DMS 273 treated with DMSO at 0.1 percent for 48 hours (cell line): ENCODE measurements around the gene FGGY.

Experiments used
- DNase-seq: peaks from one replicate; lab custom pipeline; 2025; lab: John Stamatoyannopoulos, UW

FGGY gene

DNA sequence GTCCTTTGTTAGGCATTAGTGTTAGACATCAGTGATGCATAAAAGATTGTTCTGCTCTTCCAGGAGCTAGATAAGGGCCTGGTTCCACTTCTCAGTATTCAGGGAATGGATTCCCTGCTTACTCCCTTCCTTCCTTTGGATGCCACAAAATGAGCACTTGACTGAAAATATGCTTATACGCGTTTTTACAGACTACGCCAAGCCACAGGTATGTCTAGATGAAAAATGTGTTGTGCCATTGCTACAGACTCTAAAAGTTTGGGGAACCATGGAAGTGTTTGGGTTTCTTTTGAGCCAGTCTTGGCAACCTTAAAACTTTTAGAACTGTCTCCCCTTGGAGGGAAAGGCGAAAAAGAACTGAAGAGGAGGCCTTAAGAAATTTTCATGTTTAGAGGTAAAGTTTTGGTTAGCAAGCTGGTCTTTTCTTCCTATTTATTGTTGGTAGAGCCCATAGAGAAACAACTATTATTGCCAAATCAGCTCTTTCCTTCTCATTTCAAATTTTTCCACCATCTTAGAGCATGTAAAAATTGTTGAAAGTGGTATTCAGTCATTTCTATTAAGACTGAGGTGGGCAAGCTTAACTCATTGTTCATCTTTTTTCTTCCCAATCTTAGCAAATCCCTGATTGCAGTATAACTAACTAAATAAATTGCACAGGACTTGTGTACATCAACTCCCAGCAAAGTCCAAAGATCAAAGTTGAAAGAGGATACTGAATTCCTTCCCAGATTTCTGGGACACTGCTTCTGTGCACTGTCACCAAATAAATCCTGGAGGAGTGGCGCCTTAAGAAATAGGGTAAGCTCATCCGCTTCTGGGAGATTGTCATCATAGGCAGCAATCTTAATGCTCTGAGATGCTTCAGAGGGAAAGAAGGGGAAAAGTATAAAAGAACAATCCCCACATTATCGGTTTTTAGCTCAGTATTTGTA lies 18.9 kb downstream of the FGGY start:
- DNase-seq = no peak

- no peak for DNase-seq
These were observed 19.7 kb downstream of the FGGY start for GRCh38 chr1:59316497-59317128.

DNA sequence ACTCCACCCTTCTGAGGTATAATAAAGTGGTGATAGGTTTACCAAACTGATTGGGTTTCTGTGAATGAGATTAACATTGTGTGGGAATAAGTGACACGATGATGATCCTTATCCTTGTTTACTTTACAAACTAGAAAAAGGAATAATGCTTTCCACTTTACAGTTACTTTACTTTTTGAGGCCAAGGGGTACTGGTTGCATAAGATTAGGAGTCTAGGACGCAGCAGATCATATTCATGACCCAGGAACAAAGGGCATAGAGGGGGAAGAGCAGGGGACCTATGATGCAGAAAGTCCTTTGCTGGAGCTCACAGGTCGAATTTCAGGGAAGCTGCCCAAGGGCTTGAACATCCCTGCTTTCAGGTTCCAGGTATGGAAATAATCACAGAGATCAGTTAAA lies 20.4 kb downstream of the FGGY start:
- DNase-seq = no peak

GRCh38 chr1:59317780-59318179 lies 20.9 kb downstream of the FGGY start:
- no peak for DNase-seq

GRCh38 chr1:59318271-59318860 lies 21.5 kb downstream of the FGGY start:
- no peak for DNase-seq

GRCh38 chr1:59322394-59322793 lies 25.5 kb downstream of the FGGY start:
- DNase-seq = no peak

DNA sequence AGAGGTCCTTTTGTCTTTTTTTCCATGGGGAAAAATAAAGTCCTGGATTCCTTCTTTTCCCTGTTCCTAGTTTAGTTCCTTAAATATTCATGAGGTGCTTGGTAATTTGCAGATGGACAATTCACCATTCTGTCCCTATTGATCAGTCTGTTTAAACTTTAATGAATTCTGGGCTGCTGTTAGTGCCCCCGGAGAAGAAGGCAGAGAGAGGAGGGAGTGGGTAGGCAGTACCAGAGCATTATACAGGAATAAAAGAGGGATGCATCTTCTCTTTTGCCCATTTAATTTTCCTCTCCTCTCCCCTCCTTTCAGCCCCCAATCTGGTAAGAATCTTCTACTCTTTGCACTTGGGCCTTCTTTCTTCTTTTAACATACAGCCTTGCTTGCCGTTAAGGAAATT lies 25.9 kb downstream of the FGGY start:
- DNase-seq = no peak

DNA sequence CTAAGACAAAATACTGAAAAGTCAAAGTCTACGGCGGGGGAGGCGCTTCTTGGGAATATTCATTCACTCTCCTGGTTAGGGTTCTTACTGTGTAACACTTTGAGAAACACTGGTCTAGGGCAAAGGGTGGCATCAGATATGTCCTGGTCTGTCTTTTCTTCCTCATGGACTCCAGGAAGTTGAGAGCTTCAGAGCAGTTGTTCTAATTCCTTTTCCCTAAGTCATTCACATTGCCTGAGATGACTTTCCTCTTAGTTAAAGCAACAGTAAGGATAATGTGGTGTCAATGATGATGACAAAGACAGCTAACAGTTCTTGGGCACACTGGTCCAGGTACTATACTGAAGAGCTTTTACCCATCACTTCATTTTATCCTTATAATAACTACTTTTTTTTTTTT lies 27.0 kb downstream of the FGGY start:
- no peak for DNase-seq

DNA sequence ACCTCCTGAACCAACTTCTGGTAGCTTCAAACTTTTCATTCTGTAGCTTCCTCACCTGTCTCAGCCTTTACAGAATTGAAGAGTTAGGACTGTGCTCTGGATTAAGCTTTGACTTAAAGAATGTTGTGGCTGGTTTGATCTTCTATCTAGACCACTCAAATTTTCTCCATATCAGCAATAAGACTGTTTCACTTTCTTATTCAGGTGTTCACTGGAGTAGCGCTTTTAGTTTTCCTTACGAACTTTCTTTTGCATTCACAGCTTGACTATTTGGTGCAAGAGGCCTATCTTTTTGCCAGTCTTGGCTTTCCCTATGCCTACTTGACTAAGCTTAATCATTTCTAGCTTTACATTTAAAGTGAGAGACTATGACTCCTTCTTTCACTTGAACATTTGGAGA lies 31.5 kb downstream of the FGGY start:
- DNase-seq = no peak

GRCh38 chr1:59329412-59330053 lies 32.6 kb downstream of the FGGY start:
- DNase-seq = no peak

DNA sequence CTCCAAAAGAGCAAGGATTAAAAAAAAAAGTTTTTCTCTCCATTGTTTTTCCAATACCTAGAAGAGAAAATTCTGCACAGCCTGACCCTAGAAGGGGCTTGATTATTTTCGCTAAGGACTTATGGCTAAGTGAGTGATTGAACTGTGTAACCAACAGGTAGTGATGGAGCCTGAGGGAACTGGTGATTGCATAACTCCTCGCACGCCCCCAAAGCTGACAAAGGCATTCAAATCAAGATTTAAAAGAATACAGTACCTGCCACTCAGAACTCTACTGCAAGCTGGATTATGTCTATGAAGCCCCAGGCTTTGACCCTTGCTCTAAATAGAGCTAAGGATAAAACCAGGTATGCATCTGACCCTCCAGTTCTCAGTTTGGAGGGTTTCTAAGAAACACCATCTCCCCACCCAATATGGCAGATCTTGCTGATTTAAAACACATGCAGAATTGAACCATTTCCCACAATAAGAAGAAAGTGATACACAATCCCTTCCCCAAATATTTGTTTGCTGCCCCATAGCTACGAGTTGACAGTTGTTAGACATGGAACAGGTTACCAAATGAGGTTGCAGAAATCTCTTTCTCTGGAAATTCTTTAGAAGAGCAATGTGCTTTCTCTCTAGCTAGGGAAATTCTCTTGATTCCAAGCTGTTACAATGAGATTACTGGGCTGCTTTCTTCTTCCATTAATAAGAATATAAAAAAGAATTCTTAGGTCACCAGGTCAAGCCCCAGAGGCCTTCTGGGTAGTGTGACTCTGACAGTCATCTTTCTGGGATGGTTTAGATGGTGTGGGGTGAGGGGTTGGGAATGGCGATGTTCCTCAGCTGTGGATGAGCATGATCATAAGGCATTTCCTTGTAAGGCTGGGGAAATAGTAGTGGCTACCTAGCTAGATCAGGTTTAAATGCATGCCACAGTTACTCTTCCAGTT lies 35.1 kb downstream of the FGGY start:
- no peak for DNase-seq

DNA sequence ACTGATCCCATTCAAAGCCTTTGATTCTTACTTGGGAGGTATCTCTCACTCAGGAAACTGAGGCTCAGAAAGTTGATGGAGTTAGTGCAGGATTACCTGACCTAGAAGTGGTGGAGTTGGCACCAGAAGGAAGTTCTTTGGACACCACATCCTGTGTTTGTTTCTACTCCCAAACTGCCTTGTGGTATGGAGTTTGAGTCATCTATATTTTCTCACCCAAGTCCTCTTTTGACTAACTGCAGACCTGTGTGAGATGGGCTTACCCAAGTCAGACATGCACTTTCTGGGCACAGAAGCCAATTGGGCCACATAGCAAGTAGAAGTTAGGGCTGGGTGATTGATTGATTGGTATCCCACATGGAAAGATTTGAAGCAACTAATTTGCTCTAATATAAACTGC lies 36.1 kb downstream of the FGGY start:
- no peak for DNase-seq

GRCh38 chr1:59333626-59334277 lies 36.9 kb downstream of the FGGY start:
- no peak for DNase-seq

DNA sequence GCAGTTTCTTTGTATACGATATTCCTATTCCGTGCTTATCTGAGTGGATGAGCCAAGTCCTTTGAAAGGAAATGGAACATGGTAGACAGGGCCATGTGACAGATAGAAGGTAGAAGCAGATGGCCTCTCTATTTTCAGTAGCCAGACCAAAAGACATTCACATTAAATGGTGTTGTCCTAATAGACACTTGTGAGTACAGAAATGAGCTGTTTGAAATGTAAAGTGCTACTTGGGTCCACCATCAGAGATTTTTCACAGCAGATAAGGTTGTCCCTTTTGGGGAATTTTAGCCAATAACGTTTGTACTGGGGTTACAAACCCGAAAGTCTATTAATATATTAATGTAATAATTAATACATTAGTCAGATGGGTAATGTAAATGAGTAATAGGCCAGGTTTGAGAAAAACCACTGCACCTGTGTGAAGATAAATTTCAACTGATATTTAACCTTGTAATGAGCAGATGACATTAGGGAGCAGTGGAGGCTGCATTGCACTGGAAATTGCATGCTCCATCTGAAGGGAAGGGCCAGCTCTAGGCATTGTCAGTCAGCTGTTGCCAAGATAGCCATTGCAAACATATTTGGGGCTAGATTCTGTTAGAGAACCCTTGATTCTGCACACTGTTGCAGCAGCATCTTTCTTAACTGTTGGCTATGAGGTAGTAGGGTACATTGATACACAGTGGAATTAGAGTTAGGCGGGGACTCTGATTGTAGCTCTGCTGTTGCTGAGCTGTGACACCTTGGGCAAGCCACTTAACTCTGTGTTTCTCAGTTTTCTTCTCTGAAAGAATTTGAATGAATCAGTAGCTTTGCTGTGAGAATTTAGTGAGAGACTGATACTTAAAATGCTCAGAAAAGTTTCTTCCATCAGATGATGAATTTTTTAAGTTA lies 43.8 kb downstream of the FGGY start:
- no peak for DNase-seq

GRCh38 chr1:59342801-59343575 lies 46.1 kb downstream of the FGGY start:
- no peak for DNase-seq

GRCh38 chr1:59343576-59343840 lies 46.6 kb downstream of the FGGY start:
- DNase-seq = no peak

- no peak for DNase-seq
These were observed 48.3 kb downstream of the FGGY start for GRCh38 chr1:59345221-59345620.

GRCh38 chr1:59346429-59346828 lies 49.5 kb downstream of the FGGY start:
- DNase-seq = no peak

GRCh38 chr1:59349101-59349500 lies 52.2 kb downstream of the FGGY start:
- no peak for DNase-seq
